Measurements from ENCODE around the gene NNAT. TPM values are rescaled to one million over a fixed set of nuclear protein-coding genes. Genes with fewer than 3 reads are reported as not detected.
"Not testable (repeated sequence)": the region's sequence is repeated elsewhere in the genome, so short reads cannot be mapped to it uniquely, and the experiment has no call there.

Gene NNAT
- total RNA-seq, 3 donors from 2014 or later (not counting 1 experiment from before 2014, with no cell fraction given): not detected

GRCh38 chr20:37479925-37480691, 40.9 kb upstream of the NNAT start:
- 84% methylated on average over 9 of the region's 9 CpGs for WGBS (ENCODE audit: insufficient coverage)
- H3K36me3 Mint-ChIP-seq: no peaks in the 10 kb centered on the region
- intact Hi-C loops (cut with micrococcal nuclease): no loop called here

GRCh38 chr20:37480919-37481318, 40.1 kb upstream of the NNAT start:
- no peak overlapping the region for H3K27ac ChIP-seq (ENCODE audit: low read length)
- Mint-ChIP-seq H3K4me1 (peaks cover 0 to 4% of the 10 kb centered on the region in 2 donors), H3K27ac (no peak overlapping the region), H3K4me3 (no peak overlapping the region), H3K27me3 (ENCODE audit: low read depth in 2 of 2) (peaks cover 6 to 7% of the 10 kb centered on the region in 2 donors), H3K9me3 (no peaks in the 10 kb centered on the region), H3K36me3 (no peaks in the 10 kb centered on the region)
- H3K27me3 ChIP-seq (ENCODE audit: control insufficient read depth, insufficient read depth, low read length): no peaks in the 10 kb centered on the region
- no peaks in the 10 kb centered on the region for H3K36me3 ChIP-seq (ENCODE audit: control insufficient read depth, insufficient read depth, low read length)
- H3K4me3 ChIP-seq (ENCODE audit: low read length): no peak overlapping the region
- DNase-seq: no peak
- H3K4me1 ChIP-seq (ENCODE audit: control insufficient read depth, insufficient read depth, low read length): no peaks in the 10 kb centered on the region
- WGBS (ENCODE audit: insufficient coverage): 80% methylated on average over 1 of the region's 1 CpG
- H3K9me3 ChIP-seq (ENCODE audit: control insufficient read depth, insufficient read depth, low read length): no peaks in the 10 kb centered on the region
- TF ChIP-seq CTCF (IDR thresholded peaks at IDR 0.05): no peak
- ATAC-seq: no peak
- intact Hi-C loops (cut with micrococcal nuclease): no loop called here

More at GRCh38 chr20:37479925-37480691, 40.9 kb upstream of the NNAT start:
- Mint-ChIP-seq H3K4me3 (no peak overlapping the region), H3K27ac (no peak overlapping the region), H3K4me1 (peaks cover 0 to 4% of the 10 kb centered on the region in 2 donors), H3K9me3 (no peaks in the 10 kb centered on the region), H3K27me3 (ENCODE audit: low read depth in 2 of 2) (peaks cover 6 to 13% of the 10 kb centered on the region in 2 donors)
- H3K9me3 ChIP-seq (ENCODE audit: control insufficient read depth, insufficient read depth, low read length): no peaks in the 10 kb centered on the region
- no peak overlapping the region for H3K4me3 ChIP-seq (ENCODE audit: low read length)
- H3K36me3 ChIP-seq (ENCODE audit: control insufficient read depth, insufficient read depth, low read length): no peaks in the 10 kb centered on the region
- ATAC-seq (no peak), DNase-seq (no peak)
- no peaks in the 10 kb centered on the region for H3K27me3 ChIP-seq (ENCODE audit: control insufficient read depth, insufficient read depth, low read length)
- no peak for TF ChIP-seq CTCF (IDR thresholded peaks at IDR 0.05)
- no peaks in the 10 kb centered on the region for H3K4me1 ChIP-seq (ENCODE audit: control insufficient read depth, insufficient read depth, low read length)
- H3K27ac ChIP-seq (ENCODE audit: low read length): no peak overlapping the region

GRCh38 chr20:37481610-37482009, 39.4 kb upstream of the NNAT start:
- Mint-ChIP-seq H3K27ac (no peak overlapping the region), H3K36me3 (no peaks in the 10 kb centered on the region), H3K27me3 (ENCODE audit: low read depth in 2 of 2) (peaks cover 5 to 6% of the 10 kb centered on the region in 2 donors), H3K9me3 (no peaks in the 10 kb centered on the region), H3K4me3 (no peak overlapping the region), H3K4me1 (peaks cover 0 to 4% of the 10 kb centered on the region in 2 donors)
- intact Hi-C loops (cut with micrococcal nuclease): no loop called here
- Histone ChIP-seq H3K36me3 (ENCODE audit: control insufficient read depth, insufficient read depth, low read length) (no peaks in the 10 kb centered on the region), H3K27me3 (ENCODE audit: control insufficient read depth, insufficient read depth, low read length) (no peaks in the 10 kb centered on the region), H3K4me1 (ENCODE audit: control insufficient read depth, insufficient read depth, low read length) (no peaks in the 10 kb centered on the region), H3K4me3 (ENCODE audit: low read length) (no peak overlapping the region), H3K27ac (ENCODE audit: low read length) (no peak overlapping the region), H3K9me3 (ENCODE audit: control insufficient read depth, insufficient read depth, low read length) (no peaks in the 10 kb centered on the region)
- no peak for TF ChIP-seq CTCF (IDR thresholded peaks at IDR 0.05)
- no peak for ATAC-seq
- DNase-seq: no peak
- 85% methylated on average over 5 of the region's 5 CpGs for WGBS (ENCODE audit: insufficient coverage)

GRCh38 chr20:37484331-37484730, 36.7 kb upstream of the NNAT start:
- H3K4me1 ChIP-seq (ENCODE audit: control insufficient read depth, insufficient read depth, low read length): no peaks in the 10 kb centered on the region
- 93% methylated on average over 2 of the region's 3 CpGs for WGBS (ENCODE audit: insufficient coverage)
- H3K4me1 Mint-ChIP-seq: peaks cover 0 to 4% of the 10 kb centered on the region in 2 donors
- no peak overlapping the region for H3K4me3 Mint-ChIP-seq
- ATAC-seq: no peak
- DNase-seq: no peak
- no peaks in the 10 kb centered on the region for H3K9me3 ChIP-seq (ENCODE audit: control insufficient read depth, insufficient read depth, low read length)
- H3K27me3 Mint-ChIP-seq (ENCODE audit: low read depth in 2 of 2): peaks cover 4 to 6% of the 10 kb centered on the region in 2 donors
- no peak overlapping the region for H3K4me3 ChIP-seq (ENCODE audit: low read length)
- no peaks in the 10 kb centered on the region for H3K36me3 Mint-ChIP-seq
- no peaks in the 10 kb centered on the region for H3K27me3 ChIP-seq (ENCODE audit: control insufficient read depth, insufficient read depth, low read length)
- H3K9me3 Mint-ChIP-seq: no peaks in the 10 kb centered on the region
- no peak overlapping the region for H3K27ac Mint-ChIP-seq
- H3K27ac ChIP-seq (ENCODE audit: low read length): no peak overlapping the region
- TF ChIP-seq CTCF (IDR thresholded peaks at IDR 0.05): no peak
- intact Hi-C loops (cut with micrococcal nuclease): no loop called here
- H3K36me3 ChIP-seq (ENCODE audit: control insufficient read depth, insufficient read depth, low read length): no peaks in the 10 kb centered on the region

GRCh38 chr20:37486209-37486608, 34.8 kb upstream of the NNAT start:
- H3K27me3 Mint-ChIP-seq (ENCODE audit: low read depth in 2 of 2); H3K36me3 Mint-ChIP-seq; H3K27ac Mint-ChIP-seq; ATAC-seq; H3K27me3 ChIP-seq (ENCODE audit: control insufficient read depth, insufficient read depth, low read length); H3K36me3 ChIP-seq (ENCODE audit: control insufficient read depth, insufficient read depth, low read length); H3K9me3 ChIP-seq (ENCODE audit: control insufficient read depth, insufficient read depth, low read length); intact Hi-C loops (cut with micrococcal nuclease); H3K4me3 ChIP-seq (ENCODE audit: low read length); H3K9me3 Mint-ChIP-seq; DNase-seq; H3K4me1 ChIP-seq (ENCODE audit: control insufficient read depth, insufficient read depth, low read length); H3K4me1 Mint-ChIP-seq; H3K27ac ChIP-seq (ENCODE audit: low read length); H3K4me3 Mint-ChIP-seq: not testable (repeated sequence)
- WGBS (ENCODE audit: insufficient coverage): 100% methylated on average over 1 of the region's 1 CpG
